ENCODE results near the gene AKIRIN2.
"Not testable (repeated sequence)": the region's sequence is repeated elsewhere in the genome, so short reads cannot be mapped to it uniquely, and the experiment has no call there.

The AKIRIN2 gene

DNA sequence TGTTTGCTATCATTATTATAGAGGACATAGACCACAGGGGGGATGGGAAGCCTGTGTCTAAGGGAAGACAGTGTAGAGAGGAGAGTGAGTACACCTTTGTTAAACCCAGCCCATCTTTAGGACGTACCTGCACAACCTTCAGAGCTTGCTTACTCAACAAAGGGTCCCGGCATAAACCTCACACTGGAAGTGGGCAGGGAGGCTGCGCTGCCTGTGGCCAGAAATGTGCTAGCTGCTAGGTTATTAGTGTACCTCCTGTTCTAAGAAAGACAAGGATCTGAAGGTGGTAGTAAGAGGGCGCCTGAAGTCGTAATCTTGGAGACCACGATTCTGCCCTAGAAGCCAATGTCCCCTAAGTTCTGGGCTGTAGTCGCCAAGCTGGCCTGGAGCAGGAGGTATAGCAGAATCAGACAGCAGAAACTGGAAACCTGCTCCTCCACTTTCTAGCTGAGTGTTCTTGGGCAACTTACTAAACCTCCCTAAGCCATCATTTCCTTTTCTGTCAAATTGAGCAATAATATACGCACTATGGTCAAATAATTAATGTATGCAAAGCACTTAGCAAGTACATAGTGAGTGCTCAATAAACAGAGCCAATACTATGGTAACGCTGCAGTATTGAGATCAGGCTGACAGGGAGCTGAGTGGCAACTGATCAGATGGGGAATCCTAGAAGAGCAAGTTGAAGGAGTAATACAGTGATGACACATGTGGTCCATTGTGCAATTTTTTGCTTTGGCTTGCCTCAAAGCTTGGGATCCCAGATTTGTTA is 16.8 kb upstream of the AKIRIN2 start:
- DNase-seq: no peak

DNA sequence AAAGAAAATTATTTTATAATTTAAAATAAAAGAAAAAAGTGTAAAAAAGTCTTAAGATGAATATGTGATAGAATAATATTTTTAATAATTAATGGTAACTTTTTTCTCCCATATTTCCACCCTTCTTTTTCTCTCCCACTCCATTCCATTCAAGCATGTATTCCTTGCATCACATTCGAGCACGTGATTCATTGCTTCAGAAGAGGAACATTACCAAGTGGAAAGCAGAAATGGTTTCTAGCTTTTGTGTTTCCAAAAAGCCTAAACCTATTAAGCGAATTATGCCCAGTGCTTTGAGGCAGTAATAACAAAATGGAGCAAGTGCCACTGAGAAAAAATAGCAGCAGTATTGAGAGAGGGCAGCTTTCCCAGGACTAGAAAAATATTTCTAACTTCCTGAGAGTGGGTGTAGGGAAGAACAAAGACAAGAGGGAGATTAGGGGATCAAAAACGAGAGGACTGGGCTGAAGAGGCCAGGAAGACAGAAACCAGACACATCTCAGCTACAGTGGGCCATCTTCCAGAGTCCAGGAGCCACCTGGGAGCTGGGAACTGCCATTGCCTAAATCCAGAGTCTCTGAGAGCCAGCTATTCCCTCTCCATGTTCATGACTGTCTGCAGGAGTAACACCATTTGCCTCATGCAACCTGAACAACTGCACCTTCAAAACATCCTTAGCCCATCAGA is 15.0 kb upstream of the AKIRIN2 start:
- DNase-seq: no peak

DNA sequence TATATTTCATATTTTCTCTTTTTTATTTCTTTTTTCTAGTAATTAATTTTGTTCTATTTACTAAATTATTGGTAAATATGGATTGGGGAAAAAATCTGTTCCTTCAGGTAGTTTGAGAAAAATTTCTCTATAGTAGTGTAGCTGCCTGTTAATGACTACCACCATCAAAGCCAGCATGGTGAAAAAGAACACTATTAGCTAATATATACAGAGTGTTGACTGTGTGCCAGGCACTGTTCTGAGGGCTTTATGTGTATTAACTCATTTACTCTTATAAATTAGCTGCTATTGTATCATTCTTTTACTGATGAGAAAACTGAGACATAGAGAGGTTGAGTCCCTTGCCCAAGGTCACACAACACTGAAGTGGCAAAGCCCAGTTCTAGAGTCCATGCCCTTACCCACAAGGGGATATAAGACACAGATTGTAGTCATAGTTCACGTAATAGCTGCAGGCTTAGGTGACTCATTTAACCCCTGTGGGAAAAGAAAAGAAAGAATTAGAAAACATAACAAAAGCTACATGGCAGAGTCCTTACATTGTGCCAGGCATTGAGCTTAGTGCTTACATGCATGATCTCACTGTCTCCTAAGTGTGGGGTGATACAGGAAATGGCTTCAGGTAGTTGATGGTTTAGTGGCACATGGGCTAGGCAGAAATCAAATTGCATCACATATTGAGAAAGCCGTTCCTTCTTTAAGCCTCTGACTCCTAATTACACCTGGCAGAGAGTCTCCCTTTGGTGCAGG is 12.2 kb upstream of the AKIRIN2 start:
- no peak for DNase-seq

- not testable (repeated sequence) for DNase-seq
Measured at GRCh38 chr6:87712713-87713112, 10.7 kb upstream of the AKIRIN2 start.

DNA sequence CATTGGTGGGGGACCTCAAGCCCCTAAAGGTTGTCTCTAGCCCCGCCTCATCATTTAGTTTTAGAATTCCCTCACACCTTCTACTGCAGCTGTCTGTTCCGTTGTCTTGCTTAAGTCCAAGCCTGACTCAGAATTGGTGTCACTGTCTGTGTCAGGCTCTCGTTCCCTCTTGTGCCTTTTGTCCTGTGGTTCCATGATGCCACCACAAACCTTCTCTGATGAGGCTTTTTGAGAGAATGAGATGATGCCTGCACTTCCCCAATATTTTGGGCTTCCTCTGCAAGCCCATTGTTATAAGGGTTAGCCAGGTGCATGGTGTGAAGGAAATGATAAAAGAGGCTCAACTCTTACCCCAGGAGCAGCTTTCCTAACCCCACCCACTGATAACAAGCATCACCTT is 8.1 kb upstream of the AKIRIN2 start:
- no peak for DNase-seq

- DNase-seq: not testable (repeated sequence)
Measured at GRCh38 chr6:87708581-87709427, 6.8 kb upstream of the AKIRIN2 start.

- no peak for DNase-seq
Measured at GRCh38 chr6:87706187-87706966, 4.3 kb upstream of the AKIRIN2 start.

GRCh38 chr6:87705070-87705691 is 3.1 kb upstream of the AKIRIN2 start:
- no peak for DNase-seq

DNA sequence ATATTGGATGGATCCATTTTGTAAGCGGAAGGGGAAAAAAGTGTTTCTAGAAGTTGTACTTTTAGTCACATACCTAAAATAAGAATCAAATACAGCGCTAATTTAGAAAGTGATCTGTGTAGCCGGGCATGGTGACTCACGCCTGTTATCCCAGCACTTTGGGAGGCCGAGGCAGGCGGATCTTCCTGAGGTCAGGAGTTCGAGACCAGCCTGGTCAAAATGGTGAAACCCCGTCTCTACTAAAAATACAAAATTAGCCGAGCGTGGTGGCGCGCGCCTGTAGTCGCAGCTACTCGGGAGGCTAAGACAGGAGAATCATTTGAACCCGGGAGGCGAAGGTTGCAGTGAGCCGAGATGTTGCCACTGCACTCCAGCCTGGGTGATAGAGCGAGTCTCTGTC is 1.0 kb upstream of the AKIRIN2 start:
- not testable (repeated sequence) for DNase-seq

GRCh38 chr6:87702589-87702945 is 534 bp upstream of the AKIRIN2 start:
- DNase-seq: peak in 1 of 6 experiments; percentile 37

DNA sequence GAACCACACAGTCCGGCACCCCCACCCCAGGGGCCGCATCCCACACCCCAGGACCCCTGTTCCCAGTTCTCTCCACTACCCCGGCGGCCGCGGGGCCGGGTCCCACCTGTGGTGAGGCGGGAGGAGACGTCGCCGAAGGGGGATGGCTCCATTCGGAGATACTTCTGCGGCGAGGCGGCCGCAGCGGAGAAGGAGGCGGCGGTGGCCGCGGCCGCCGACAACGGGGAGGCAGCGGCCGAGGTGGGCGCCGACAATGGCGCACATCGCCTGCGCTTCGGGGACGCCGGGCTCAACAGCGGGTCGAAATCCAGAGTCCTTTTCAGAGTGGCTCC is 723 bp downstream of the AKIRIN2 start:
- peak in 2 of 6 experiments; percentile 38 for DNase-seq

GRCh38 chr6:87700397-87701343 is 1.4 kb downstream of the AKIRIN2 start:
- DNase-seq: peak in 3 of 6 experiments; percentile 20 to 37 (median 36)

DNA sequence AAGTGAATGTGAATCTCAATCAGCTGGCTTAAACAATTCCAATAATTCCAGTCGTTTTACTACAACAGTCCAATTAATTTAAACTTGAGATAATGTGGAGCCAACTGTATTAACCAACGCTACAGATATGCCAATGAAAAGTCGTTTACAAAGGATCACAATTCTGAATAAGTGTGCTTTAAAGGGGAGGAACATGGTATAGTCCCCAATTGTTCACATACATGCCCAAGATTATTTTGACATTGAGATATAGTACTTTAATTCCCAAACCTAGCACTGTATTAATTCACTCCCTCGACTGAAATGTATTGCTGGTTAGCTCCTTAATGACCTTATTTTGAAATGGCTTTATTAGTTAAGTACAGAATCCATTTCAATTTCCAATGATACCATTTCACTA is 2.5 kb downstream of the AKIRIN2 start:
- no peak for DNase-seq

- DNase-seq: peak in 1 of 6 experiments; percentile 9
Measured at GRCh38 chr6:87698547-87699006, 3.5 kb downstream of the AKIRIN2 start.

DNA sequence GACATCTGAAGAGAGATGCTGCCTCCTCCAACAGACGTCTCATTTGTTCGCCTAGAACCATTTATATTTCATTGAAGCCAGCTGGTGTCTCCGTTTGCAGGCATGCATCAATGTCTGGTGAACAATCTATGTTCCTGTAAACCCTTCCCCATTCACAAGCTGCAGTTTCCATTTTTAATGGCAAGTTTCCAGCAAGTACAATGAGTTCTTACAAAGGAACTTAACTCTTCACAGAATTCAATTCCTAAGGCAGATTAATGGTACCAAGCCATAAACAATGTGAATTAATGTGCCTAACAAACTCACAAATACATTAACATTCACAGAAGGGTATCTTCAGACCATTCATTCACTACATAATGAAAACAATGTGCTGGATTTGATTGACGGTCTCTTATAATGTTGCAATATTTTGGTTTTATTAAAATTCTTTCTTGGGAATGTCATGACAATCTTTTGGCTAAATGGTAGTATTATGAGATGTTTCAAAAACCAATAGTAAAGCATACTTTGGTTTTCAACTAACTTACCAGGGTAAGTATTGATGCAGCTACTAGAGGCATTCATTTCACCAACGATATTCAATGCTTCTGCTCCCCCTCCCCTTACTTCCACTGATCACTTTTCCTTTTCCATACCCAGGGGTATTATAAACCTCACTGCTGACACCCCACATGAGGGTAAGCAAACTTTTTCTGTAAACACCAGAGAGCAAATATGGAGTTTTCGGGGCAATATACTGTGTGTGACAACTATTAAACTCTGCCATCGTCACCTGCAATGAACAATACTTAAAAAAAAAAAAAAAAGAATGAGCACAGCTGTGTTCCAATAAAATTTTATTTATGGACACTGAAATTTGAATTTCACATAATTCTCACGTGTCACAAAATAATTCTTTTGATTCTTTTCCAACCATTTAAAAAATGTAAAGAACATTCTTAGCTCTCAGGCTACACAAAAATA is 4.2 kb downstream of the AKIRIN2 start:
- no peak for DNase-seq

- not testable (repeated sequence) for DNase-seq
Measured at GRCh38 chr6:87696817-87697216, 5.2 kb downstream of the AKIRIN2 start.

GRCh38 chr6:87692086-87692485 is 9.9 kb downstream of the AKIRIN2 start:
- no peak for DNase-seq

DNA sequence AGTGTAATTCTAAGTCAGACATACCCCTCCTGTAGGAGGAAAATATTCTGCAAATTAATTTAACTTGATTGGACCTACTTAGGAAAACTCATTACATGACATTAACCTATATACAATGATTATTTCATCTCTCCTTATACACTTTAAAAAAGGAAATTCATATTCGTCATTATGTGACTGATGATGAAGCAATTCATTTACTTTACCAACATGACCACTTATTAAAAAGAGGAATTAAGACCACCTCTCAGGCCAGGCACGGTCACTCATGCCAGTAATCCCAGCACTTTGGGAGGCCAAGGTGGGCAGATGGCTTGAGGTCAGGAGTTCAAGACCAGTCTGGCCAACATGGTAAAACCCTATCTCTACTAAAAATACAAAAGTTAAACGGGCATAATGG is 11.6 kb downstream of the AKIRIN2 start:
- no peak for DNase-seq

DNA sequence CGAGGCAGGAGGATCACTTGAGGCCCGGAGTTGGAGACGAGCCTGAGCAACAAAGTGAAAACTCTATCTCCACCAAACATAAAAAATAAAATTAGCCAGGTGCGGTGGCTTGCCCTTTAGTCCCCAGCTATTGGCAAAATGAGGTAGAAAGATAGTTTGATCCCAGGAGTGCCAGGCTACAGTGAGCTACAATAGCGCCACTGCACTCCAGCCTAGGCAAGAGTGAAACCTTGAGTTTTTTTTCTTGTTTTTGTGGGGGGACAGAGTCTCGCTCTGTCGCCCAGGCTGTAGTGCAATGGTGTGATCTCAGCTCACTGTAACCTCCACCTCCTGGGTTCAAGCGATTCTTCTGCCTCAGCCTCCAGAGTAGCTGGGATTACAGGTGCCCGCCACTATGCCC is 14.1 kb downstream of the AKIRIN2 start:
- not testable (repeated sequence) for DNase-seq
